GM23338 (cell line): Measurements from ENCODE around the gene OLIG1. TPM values are rescaled to one million over a fixed set of nuclear protein-coding genes. Genes with fewer than 3 reads are reported as not detected.

Experiments
- ATAC-seq: fragments of 200-7000 bp; cut with Tn5 transposase; 3 replicates; pipeline ENCODE4 v1.9.1; 2020
- DNase-seq: peaks from one replicate; pipeline ENCODE4 v3.0.0-alpha.2; 2015; ENCODE audit warnings: low spot score
- H2AFZ ChIP-seq: fragments of 200-600 bp; sonication (generic); 2 replicates; pipeline ENCODE4 v1.8.0; 2016; ENCODE audit warnings: antibody characterized with exemption, mild to moderate bottlenecking, moderate library complexity
- H3F3A ChIP-seq: fragments of 200-600 bp; sonication (generic); replicated peaks from 2 replicates; pipeline ENCODE4 v1.8.0; 2017; ENCODE audit warnings: antibody characterized with exemption, mixed run types, low read depth
- H3K27ac ChIP-seq: fragments of 200-600 bp; sonication (generic); 2 replicates; pipeline ENCODE4 v1.6.1; 2016; ENCODE audit warnings: low read depth
- H3K27me3 ChIP-seq: fragments of 200-600 bp; sonication (generic); 2 replicates; pipeline ENCODE4 v1.8.0; 2016; ENCODE audit warnings: mild to moderate bottlenecking, mixed run types, moderate library complexity; ENCODE audit not compliant: insufficient read depth
- H3K36me3 ChIP-seq: fragments of 200-600 bp; sonication (generic); 2 replicates; pipeline ENCODE4 v1.8.0; 2016; ENCODE audit warnings: mild to moderate bottlenecking; ENCODE audit not compliant: insufficient read depth
- H3K4me1 ChIP-seq: fragments of 200-600 bp; sonication (generic); 2 replicates; pipeline ENCODE4 v1.8.0; 2016; ENCODE audit warnings: mild to moderate bottlenecking, moderate library complexity; ENCODE audit not compliant: insufficient read depth
- H3K4me2 ChIP-seq: fragments of 200-600 bp; sonication (generic); 2 replicates; pipeline ENCODE4 v1.7.1; 2017; ENCODE audit warnings: mixed run types
- H3K4me3 ChIP-seq: fragments of 200-600 bp; sonication (generic); 2 replicates; pipeline ENCODE4 v1.6.1; 2016; ENCODE audit warnings: mixed run types
- H3K79me2 ChIP-seq: fragments of 200-600 bp; sonication (generic); replicated peaks from 2 replicates; pipeline ENCODE4 v1.8.0; 2017; ENCODE audit warnings: mild to moderate bottlenecking; ENCODE audit not compliant: insufficient read depth
- H3K9me2 ChIP-seq: fragments of 200-600 bp; sonication (generic); 2 replicates; pipeline ENCODE4 v1.8.0; 2017; ENCODE audit not compliant: insufficient read depth
- H4K20me1 ChIP-seq: fragments of 200-600 bp; sonication (generic); replicated peaks from 2 replicates; pipeline ENCODE4 v1.8.0; 2017; ENCODE audit warnings: mild to moderate bottlenecking; ENCODE audit not compliant: insufficient read depth
- H3K27ac Mint-ChIP-seq: 2 replicates; pipeline ENCODE4 v1.8.0; 2020; ENCODE audit warnings: inconsistent platforms, mild to moderate bottlenecking, moderate library complexity, mixed read lengths
- H3K27me3 Mint-ChIP-seq: 3 replicates; pipeline ENCODE4 v1.8.0; 2022; ENCODE audit warnings: low read depth, mild to moderate bottlenecking, moderate library complexity, mixed read lengths, inconsistent platforms; ENCODE audit not compliant: insufficient read depth, poor library complexity
- H3K36me3 Mint-ChIP-seq: 3 replicates; pipeline ENCODE4 v1.8.0; 2021; ENCODE audit warnings: low read depth, mild to moderate bottlenecking, inconsistent platforms, moderate library complexity, mixed read lengths
- H3K4me1 Mint-ChIP-seq: 3 replicates; pipeline ENCODE4 v1.8.0; 2020; ENCODE audit warnings: mild to moderate bottlenecking, inconsistent platforms, mixed read lengths
- H3K4me3 Mint-ChIP-seq: 3 replicates; pipeline ENCODE4 v1.8.0; 2021; ENCODE audit warnings: moderate library complexity, mild to moderate bottlenecking, inconsistent platforms, mixed read lengths
- H3K9me3 Mint-ChIP-seq: 3 replicates; pipeline ENCODE4 v1.8.0; 2020; ENCODE audit warnings: moderate library complexity, mild to moderate bottlenecking, inconsistent platforms, mixed read lengths
- ETS1 ChIP-seq: IDR thresholded peaks from 2 replicates; pipeline ENCODE4 v1.6.1; 2016; ENCODE audit warnings: antibody characterized with exemption
- EZH2 ChIP-seq: fragments of 200-600 bp; sonication (generic); IDR thresholded peaks from one replicate; pipeline ENCODE4 v1.8.0; 2017; ENCODE audit warnings: antibody characterized with exemption, mild to moderate bottlenecking, low read depth; ENCODE audit not compliant: unreplicated experiment
- EZH2phosphoT487 ChIP-seq: fragments of 200-600 bp; sonication (generic); IDR thresholded peaks from one replicate; pipeline ENCODE4 v1.8.1; 2018; ENCODE audit warnings: antibody characterized with exemption; ENCODE audit not compliant: unreplicated experiment
- JUNB ChIP-seq: IDR thresholded peaks from one replicate; pipeline ENCODE4 v1.6.1; 2016; ENCODE audit warnings: antibody characterized with exemption; ENCODE audit not compliant: unreplicated experiment
- NANOG ChIP-seq: IDR thresholded peaks from 2 replicates; pipeline ENCODE4 v1.6.1; 2016; ENCODE audit warnings: antibody characterized with exemption, borderline replicate concordance
- POLR2AphosphoS5 ChIP-seq: IDR thresholded peaks from 2 replicates; pipeline ENCODE4 v1.6.1; 2016; ENCODE audit warnings: antibody characterized with exemption, low read depth
- STAT1 ChIP-seq: IDR thresholded peaks from one replicate; pipeline ENCODE4 v1.6.1; 2016; ENCODE audit warnings: antibody characterized with exemption; ENCODE audit not compliant: unreplicated experiment
- ZNF114 ChIP-seq: fragments of 250-450 bp; sonication (Bioruptor Pico); IDR thresholded peaks from 2 replicates; pipeline ENCODE4 v1.5.0; 2020; ENCODE audit warnings: mild to moderate bottlenecking, moderate library complexity
- polyA plus RNA-seq: library from polyadenylated mRNA; unstranded; fragments of >200 nt; fragmentation: Nextera tagmentation; extraction: Ambion mirVana; gene quantifications from 2 replicates; pipeline ENCODE4 v1.2.1, GENCODE V29; 2016
- total RNA-seq: library from RNA; depleted of rRNA; stranded (reverse); fragments of >200 nt; shearing (Covaris generic); gene quantifications from 2 replicates; pipeline ENCODE4 v1.2.3, GENCODE V29; 2014
- TF ChIP-seq, protein P1 (sequence below): IDR thresholded peaks from one replicate; pipeline ENCODE4 v1.6.1; 2018; ENCODE audit warnings: antibody characterized with exemption; ENCODE audit not compliant: unreplicated experiment
- TF ChIP-seq, protein P2 (sequence below): fragments of 250-450 bp; sonication (Bioruptor Pico); IDR thresholded peaks from 2 replicates; pipeline ENCODE4 v1.5.0; 2020; ENCODE audit warnings: mild to moderate bottlenecking, moderate library complexity

OLIG1 gene
- total and polyA plus RNA-seq, 2 experiments from 2014 or later: 0.14 to 0.81 TPM

DNA sequence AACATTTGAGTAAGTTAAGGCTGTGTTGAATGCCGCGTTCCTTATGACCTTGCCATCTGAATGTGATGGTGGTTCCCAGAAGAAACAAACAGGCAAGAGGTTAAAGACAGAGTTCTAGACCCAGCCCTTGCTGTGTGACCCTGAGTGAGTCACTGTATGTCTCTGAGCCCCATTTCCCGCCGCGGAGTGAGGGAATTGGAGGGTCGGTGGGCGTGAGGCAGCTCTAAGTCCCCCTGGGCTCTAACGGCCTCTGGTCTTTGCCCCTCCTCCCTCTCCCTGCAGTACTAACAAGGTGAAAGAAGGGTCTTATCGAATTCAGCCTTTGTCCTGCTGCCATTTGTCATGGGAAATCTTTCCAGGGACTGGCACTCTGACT is 40.4 kb downstream of the OLIG1 start:
- DNase-seq (no peak), ATAC-seq (0 out of 3 replicates have a peak, but pooled peaks have one; percentile 6)
- peak overlapping the region; percentile 82 for H3K4me2 ChIP-seq
- H2AFZ ChIP-seq: peak overlapping the region; percentile 96
- no peaks in the 10 kb centered on the region for H3K79me2 ChIP-seq
- H3K9me3 Mint-ChIP-seq: no peaks in the 10 kb centered on the region; the same call in 2 of the 3 replicates
- peaks cover 4% of the 10 kb centered on the region; the same call in 1 of the 3 replicates for H3K36me3 Mint-ChIP-seq
- no peak for TF ChIP-seq EZH2
- TF ChIP-seq ETS1: no peak
- TF ChIP-seq ZNF114 (CRISPR knock-in tag): no peak
- TF ChIP-seq POLR2AphosphoS5: no peak
- TF ChIP-seq EZH2phosphoT487: no peak
- TF ChIP-seq JUNB: no peak
- no peak for TF ChIP-seq STAT1
- TF ChIP-seq, protein P1, sequence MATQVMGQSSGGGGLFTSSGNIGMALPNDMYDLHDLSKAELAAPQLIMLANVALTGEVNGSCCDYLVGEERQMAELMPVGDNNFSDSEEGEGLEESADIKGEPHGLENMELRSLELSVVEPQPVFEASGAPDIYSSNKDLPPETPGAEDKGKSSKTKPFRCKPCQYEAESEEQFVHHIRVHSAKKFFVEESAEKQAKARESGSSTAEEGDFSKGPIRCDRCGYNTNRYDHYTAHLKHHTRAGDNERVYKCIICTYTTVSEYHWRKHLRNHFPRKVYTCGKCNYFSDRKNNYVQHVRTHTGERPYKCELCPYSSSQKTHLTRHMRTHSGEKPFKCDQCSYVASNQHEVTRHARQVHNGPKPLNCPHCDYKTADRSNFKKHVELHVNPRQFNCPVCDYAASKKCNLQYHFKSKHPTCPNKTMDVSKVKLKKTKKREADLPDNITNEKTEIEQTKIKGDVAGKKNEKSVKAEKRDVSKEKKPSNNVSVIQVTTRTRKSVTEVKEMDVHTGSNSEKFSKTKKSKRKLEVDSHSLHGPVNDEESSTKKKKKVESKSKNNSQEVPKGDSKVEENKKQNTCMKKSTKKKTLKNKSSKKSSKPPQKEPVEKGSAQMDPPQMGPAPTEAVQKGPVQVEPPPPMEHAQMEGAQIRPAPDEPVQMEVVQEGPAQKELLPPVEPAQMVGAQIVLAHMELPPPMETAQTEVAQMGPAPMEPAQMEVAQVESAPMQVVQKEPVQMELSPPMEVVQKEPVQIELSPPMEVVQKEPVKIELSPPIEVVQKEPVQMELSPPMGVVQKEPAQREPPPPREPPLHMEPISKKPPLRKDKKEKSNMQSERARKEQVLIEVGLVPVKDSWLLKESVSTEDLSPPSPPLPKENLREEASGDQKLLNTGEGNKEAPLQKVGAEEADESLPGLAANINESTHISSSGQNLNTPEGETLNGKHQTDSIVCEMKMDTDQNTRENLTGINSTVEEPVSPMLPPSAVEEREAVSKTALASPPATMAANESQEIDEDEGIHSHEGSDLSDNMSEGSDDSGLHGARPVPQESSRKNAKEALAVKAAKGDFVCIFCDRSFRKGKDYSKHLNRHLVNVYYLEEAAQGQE: no peak
- no peak for TF ChIP-seq NANOG
- TF ChIP-seq, protein P2, sequence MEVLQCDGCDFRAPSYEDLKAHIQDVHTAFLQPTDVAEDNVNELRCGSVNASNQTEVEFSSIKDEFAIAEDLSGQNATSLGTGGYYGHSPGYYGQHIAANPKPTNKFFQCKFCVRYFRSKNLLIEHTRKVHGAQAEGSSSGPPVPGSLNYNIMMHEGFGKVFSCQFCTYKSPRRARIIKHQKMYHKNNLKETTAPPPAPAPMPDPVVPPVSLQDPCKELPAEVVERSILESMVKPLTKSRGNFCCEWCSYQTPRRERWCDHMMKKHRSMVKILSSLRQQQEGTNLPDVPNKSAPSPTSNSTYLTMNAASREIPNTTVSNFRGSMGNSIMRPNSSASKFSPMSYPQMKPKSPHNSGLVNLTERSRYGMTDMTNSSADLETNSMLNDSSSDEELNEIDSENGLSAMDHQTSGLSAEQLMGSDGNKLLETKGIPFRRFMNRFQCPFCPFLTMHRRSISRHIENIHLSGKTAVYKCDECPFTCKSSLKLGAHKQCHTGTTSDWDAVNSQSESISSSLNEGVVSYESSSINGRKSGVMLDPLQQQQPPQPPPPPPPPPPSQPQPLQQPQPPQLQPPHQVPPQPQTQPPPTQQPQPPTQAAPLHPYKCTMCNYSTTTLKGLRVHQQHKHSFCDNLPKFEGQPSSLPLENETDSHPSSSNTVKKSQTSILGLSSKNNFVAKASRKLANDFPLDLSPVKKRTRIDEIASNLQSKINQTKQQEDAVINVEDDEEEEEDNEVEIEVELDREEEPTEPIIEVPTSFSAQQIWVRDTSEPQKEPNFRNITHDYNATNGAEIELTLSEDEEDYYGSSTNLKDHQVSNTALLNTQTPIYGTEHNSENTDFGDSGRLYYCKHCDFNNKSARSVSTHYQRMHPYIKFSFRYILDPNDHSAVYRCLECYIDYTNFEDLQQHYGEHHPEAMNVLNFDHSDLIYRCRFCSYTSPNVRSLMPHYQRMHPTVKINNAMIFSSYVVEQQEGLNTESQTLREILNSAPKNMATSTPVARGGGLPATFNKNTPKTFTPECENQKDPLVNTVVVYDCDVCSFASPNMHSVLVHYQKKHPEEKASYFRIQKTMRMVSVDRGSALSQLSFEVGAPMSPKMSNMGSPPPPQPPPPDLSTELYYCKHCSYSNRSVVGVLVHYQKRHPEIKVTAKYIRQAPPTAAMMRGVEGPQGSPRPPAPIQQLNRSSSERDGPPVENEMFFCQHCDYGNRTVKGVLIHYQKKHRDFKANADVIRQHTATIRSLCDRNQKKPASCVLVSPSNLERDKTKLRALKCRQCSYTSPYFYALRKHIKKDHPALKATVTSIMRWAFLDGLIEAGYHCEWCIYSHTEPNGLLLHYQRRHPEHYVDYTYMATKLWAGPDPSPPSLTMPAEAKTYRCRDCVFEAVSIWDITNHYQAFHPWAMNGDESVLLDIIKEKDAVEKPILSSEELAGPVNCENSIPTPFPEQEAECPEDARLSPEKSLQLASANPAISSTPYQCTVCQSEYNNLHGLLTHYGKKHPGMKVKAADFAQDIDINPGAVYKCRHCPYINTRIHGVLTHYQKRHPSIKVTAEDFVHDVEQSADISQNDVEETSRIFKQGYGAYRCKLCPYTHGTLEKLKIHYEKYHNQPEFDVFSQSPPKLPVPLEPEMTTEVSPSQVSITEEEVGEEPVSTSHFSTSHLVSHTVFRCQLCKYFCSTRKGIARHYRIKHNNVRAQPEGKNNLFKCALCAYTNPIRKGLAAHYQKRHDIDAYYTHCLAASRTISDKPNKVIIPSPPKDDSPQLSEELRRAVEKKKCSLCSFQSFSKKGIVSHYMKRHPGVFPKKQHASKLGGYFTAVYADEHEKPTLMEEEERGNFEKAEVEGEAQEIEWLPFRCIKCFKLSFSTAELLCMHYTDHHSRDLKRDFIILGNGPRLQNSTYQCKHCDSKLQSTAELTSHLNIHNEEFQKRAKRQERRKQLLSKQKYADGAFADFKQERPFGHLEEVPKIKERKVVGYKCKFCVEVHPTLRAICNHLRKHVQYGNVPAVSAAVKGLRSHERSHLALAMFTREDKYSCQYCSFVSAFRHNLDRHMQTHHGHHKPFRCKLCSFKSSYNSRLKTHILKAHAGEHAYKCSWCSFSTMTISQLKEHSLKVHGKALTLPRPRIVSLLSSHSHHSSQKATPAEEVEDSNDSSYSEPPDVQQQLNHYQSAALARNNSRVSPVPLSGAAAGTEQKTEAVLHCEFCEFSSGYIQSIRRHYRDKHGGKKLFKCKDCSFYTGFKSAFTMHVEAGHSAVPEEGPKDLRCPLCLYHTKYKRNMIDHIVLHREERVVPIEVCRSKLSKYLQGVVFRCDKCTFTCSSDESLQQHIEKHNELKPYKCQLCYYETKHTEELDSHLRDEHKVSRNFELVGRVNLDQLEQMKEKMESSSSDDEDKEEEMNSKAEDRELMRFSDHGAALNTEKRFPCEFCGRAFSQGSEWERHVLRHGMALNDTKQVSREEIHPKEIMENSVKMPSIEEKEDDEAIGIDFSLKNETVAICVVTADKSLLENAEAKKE (CRISPR knock-in tag): no peak
- H3K4me1 Mint-ChIP-seq: peaks cover 65% of the 10 kb centered on the region
- no peaks in the 10 kb centered on the region for H3K36me3 ChIP-seq
- H3K4me3 Mint-ChIP-seq: no peak overlapping the region
- H3K27ac ChIP-seq: no peak overlapping the region
- H4K20me1 ChIP-seq: no peaks in the 10 kb centered on the region
- H3F3A ChIP-seq: peaks cover 6% of the 10 kb centered on the region; the same call in 1 of the 2 replicates
- H3K9me2 ChIP-seq: no peaks in the 10 kb centered on the region; the same call in 1 of the 2 replicates
- peaks cover 42% of the 10 kb centered on the region for H3K27me3 ChIP-seq
- peaks cover 69% of the 10 kb centered on the region for H3K4me1 ChIP-seq
- H3K4me3 ChIP-seq: peak overlapping the region; percentile 62
- peaks cover 19% of the 10 kb centered on the region for H3K27me3 Mint-ChIP-seq
- no peak overlapping the region for H3K27ac Mint-ChIP-seq
